ENCODE measurements around the gene RAB11FIP4. TPM values are rescaled to one million over a fixed set of nuclear protein-coding genes. Genes with fewer than 3 reads are reported as not detected.

The RAB11FIP4 gene
- total and polyA plus RNA-seq, 9 donors = 1.8 to 16.5 (median 6.4) TPM

- Histone ChIP-seq H3K27me3 (no peaks in the 10 kb centered on the region), H3K27ac (no peak overlapping the region), H3K4me1 (ENCODE audit: insufficient read depth) (no peaks in the 10 kb centered on the region), H3K9me3 (no peaks in the 10 kb centered on the region), H3K36me3 (no peaks in the 10 kb centered on the region), H3K4me3 (no peak overlapping the region)
- intact Hi-C loops (cut with DNase I) = no loop called here
- TF ChIP-seq CTCF (IDR thresholded peaks at IDR 0.05) (no peak), POLR2A (IDR thresholded peaks at IDR 0.05) (no peak), EP300 (IDR thresholded peaks at IDR 0.05) (no peak)
- no peak for DNase-seq
- WGBS, 3 donors = 77 to 86% (median 80%) methylated on average over 19 of the region's 19 CpGs
Observed at GRCh38 chr17:31404028-31404949, 12.8 kb downstream of the RAB11FIP4 start.

- Histone ChIP-seq H3K4me3 (no peak overlapping the region), H3K27ac (no peak overlapping the region), H3K9me3 (no peaks in the 10 kb centered on the region), H3K4me1 (ENCODE audit: insufficient read depth) (no peaks in the 10 kb centered on the region), H3K36me3 (no peaks in the 10 kb centered on the region), H3K27me3 (no peaks in the 10 kb centered on the region)
- 44 to 50% (median 46%) methylated on average over 5 of the region's 5 CpGs for WGBS, 3 donors
- no peak for DNase-seq
- intact Hi-C loops (cut with DNase I) = no loop called here
- TF ChIP-seq POLR2A (IDR thresholded peaks at IDR 0.05) (no peak), EP300 (IDR thresholded peaks at IDR 0.05) (no peak), CTCF (IDR thresholded peaks at IDR 0.05) (no peak)
Observed at GRCh38 chr17:31405890-31406371, 14.5 kb downstream of the RAB11FIP4 start.

- Histone ChIP-seq H3K27me3 (no peaks in the 10 kb centered on the region), H3K27ac (no peak overlapping the region), H3K36me3 (no peaks in the 10 kb centered on the region), H3K4me3 (no peak overlapping the region), H3K4me1 (ENCODE audit: insufficient read depth) (no peaks in the 10 kb centered on the region), H3K9me3 (no peaks in the 10 kb centered on the region)
- intact Hi-C loops (cut with DNase I) = no loop called here
- WGBS, 3 donors = 85 to 86% (median 85%) methylated on average over 4 of the region's 4 CpGs
- TF ChIP-seq EP300 (IDR thresholded peaks at IDR 0.05) = no peak
- TF ChIP-seq POLR2A (IDR thresholded peaks at IDR 0.05) = no peak
- no peak for TF ChIP-seq CTCF (IDR thresholded peaks at IDR 0.05)
- DNase-seq = no peak
Observed at GRCh38 chr17:31408586-31408985, 17.1 kb downstream of the RAB11FIP4 start.

- H3K4me3 ChIP-seq = no peak overlapping the region
- H3K36me3 ChIP-seq = no peaks in the 10 kb centered on the region
- WGBS, 3 donors = 78 to 82% (median 80%) methylated on average over 13 of the region's 13 CpGs
- TF ChIP-seq EP300 (IDR thresholded peaks at IDR 0.05) = no peak
- no peak for TF ChIP-seq CTCF (IDR thresholded peaks at IDR 0.05)
- no peak for TF ChIP-seq POLR2A (IDR thresholded peaks at IDR 0.05)
- no peak for DNase-seq
- intact Hi-C loops (cut with DNase I) = no loop called here
- H3K27me3 ChIP-seq = no peaks in the 10 kb centered on the region
- no peaks in the 10 kb centered on the region for H3K9me3 ChIP-seq
- no peak overlapping the region for H3K27ac ChIP-seq
- H3K4me1 ChIP-seq (ENCODE audit: insufficient read depth) = no peaks in the 10 kb centered on the region
Observed at GRCh38 chr17:31411707-31412285, 20.3 kb downstream of the RAB11FIP4 start.
